IMR-90 (cell line): ENCODE results near the gene OXSR1. TPM values are rescaled to one million over a fixed set of nuclear protein-coding genes. Genes with fewer than 3 reads are reported as not detected.

ENCODE experiments used
- ATAC-seq: fragments of 200-7000 bp; cut with Tn5 transposase; 2 replicates; pipeline ENCODE4 v1.9.1; 2020; ENCODE audit warnings: low read depth, mild to moderate bottlenecking, moderate library complexity
- BruUV-seq: library from RNA; stranded (reverse); fragments of 400-500 nt; replicated peaks from 2 replicates; lab custom pipeline; 2021; lab: Mats Ljungman, UMichigan
- CTCF ChIA-PET: fragments of 300-600 bp; formaldehyde crosslinking; extraction: SDS; loops from one replicate; lab custom pipeline; 2021; ENCODE audit warnings: antibody characterized with exemption; lab: Yijun Ruan, JAX
- POLR2A ChIA-PET: fragments of 300-600 bp; sonication (Branson Sonifier 250); formaldehyde crosslinking; loops from one replicate; lab custom pipeline; 2022; ENCODE audit warnings: antibody characterized with exemption; ENCODE audit not compliant: unreplicated experiment; lab: Charles Lee
- DNase-seq: peaks from one replicate; pipeline ENCODE4 v3.0.0; 2013
- H2AFZ ChIP-seq: replicated peaks from 2 replicates; pipeline ENCODE3; 2013; ENCODE audit warnings: low read length, mild to moderate bottlenecking; ENCODE audit not compliant: poor library complexity
- H2AK5ac ChIP-seq: 2 replicates; pipeline ENCODE4 v1.6.1; 2013; ENCODE audit warnings: low read depth, low read length, inconsistent platforms
- H2AK9ac ChIP-seq: replicated peaks from 2 replicates; pipeline ENCODE3; 2013; ENCODE audit warnings: mild to moderate bottlenecking, low read depth, low read length, moderate library complexity; ENCODE audit not compliant: poor library complexity
- H2BK120ac ChIP-seq: 2 replicates; pipeline ENCODE4 v1.6.1; 2013; ENCODE audit warnings: low read depth, low read length, inconsistent platforms
- H2BK15ac ChIP-seq: 3 replicates; pipeline ENCODE4 v1.6.1; 2013; ENCODE audit warnings: low read depth, low read length, inconsistent platforms
- H2BK20ac ChIP-seq: 2 replicates; pipeline ENCODE4 v1.6.1; 2013; ENCODE audit warnings: low read depth, mild to moderate bottlenecking, inconsistent platforms, low read length, moderate library complexity
- H2BK5ac ChIP-seq: 2 replicates; pipeline ENCODE4 v1.6.1; 2013; ENCODE audit warnings: mild to moderate bottlenecking, low read depth, low read length, inconsistent platforms; ENCODE audit not compliant: poor library complexity, severe bottlenecking
- H3K14ac ChIP-seq: replicated peaks from 2 replicates; pipeline ENCODE4 v1.6.1; 2013; ENCODE audit warnings: low read depth, low read length, inconsistent platforms
- H3K18ac ChIP-seq: 2 replicates; pipeline ENCODE4 v1.6.1; 2013; ENCODE audit warnings: low read depth, low read length, control low read depth
- H3K23ac ChIP-seq: 2 replicates; pipeline ENCODE4 v1.6.1; 2013; ENCODE audit warnings: low read depth, low read length, inconsistent platforms
- H3K27ac ChIP-seq: 2 replicates; pipeline ENCODE4 v1.5.1; 2013; ENCODE audit warnings: mild to moderate bottlenecking, control low read depth, low read length; ENCODE audit not compliant: insufficient read depth
- H3K27me3 ChIP-seq: 2 replicates; pipeline ENCODE4 v1.6.1; 2013; ENCODE audit warnings: low read length; ENCODE audit not compliant: control insufficient read depth, insufficient read depth
- H3K36me3 ChIP-seq: 2 replicates; pipeline ENCODE4 v1.6.1; 2013; ENCODE audit warnings: low read length, mixed read lengths; ENCODE audit not compliant: control insufficient read depth, insufficient read depth
- H3K4ac ChIP-seq: 2 replicates; pipeline ENCODE4 v1.6.1; 2013; ENCODE audit warnings: low read depth, low read length, inconsistent platforms
- H3K4me1 ChIP-seq: 2 replicates; pipeline ENCODE4 v1.6.1; 2013; ENCODE audit warnings: low read length, mixed read lengths; ENCODE audit not compliant: control insufficient read depth, insufficient read depth
- H3K4me2 ChIP-seq: 2 replicates; pipeline ENCODE4 v1.6.1; 2013; ENCODE audit warnings: low read depth, mild to moderate bottlenecking, control low read depth, low read length, moderate library complexity
- H3K4me3 ChIP-seq: 2 replicates; pipeline ENCODE4 v1.5.1; 2013; ENCODE audit warnings: low read depth, mild to moderate bottlenecking, control low read depth, low read length, moderate library complexity; ENCODE audit not compliant: insufficient read depth
- H3K56ac ChIP-seq: 2 replicates; pipeline ENCODE4 v1.6.1; 2013; ENCODE audit warnings: low read length, inconsistent platforms; ENCODE audit not compliant: insufficient read depth; ENCODE audit errors: extremely low read depth
- H3K79me1 ChIP-seq, 2 experiments: 2 replicates each; pipeline ENCODE4 v1.6.1; 2013; ENCODE audit warnings: low read length in 2 of 2, inconsistent platforms in 1 of 2, low read depth in 1 of 2
- H3K9ac ChIP-seq: 2 replicates; pipeline ENCODE4 v1.6.1; 2013; ENCODE audit warnings: low read depth, low read length, control low read depth
- H3K9me1 ChIP-seq: 2 replicates; pipeline ENCODE4 v1.6.1; 2013; ENCODE audit warnings: low read length, inconsistent platforms; ENCODE audit not compliant: insufficient read depth
- H3K9me3 ChIP-seq: 2 replicates; pipeline ENCODE4 v1.6.1; 2013; ENCODE audit warnings: low read length; ENCODE audit not compliant: control insufficient read depth, insufficient read depth
- H4K20me1 ChIP-seq: 2 replicates; pipeline ENCODE4 v1.6.1; 2013; ENCODE audit warnings: low read length, inconsistent platforms; ENCODE audit not compliant: insufficient read depth
- H4K5ac ChIP-seq: 2 replicates; pipeline ENCODE4 v1.6.1; 2013; ENCODE audit warnings: mild to moderate bottlenecking, low read depth, low read length, control low read depth
- H4K8ac ChIP-seq, 2 experiments: 2 replicates each; pipeline ENCODE4 v1.6.1; 2013; ENCODE audit warnings: low read depth in 2 of 2, low read length in 2 of 2, control low read depth in 1 of 2, inconsistent platforms in 1 of 2
- H4K91ac ChIP-seq: 2 replicates; pipeline ENCODE4 v1.6.1; 2013; ENCODE audit warnings: low read depth, low read length, inconsistent platforms; ENCODE audit not compliant: insufficient read depth
- FOS ChIP-seq: fragments of 150-350 bp; IDR thresholded peaks from 2 replicates; pipeline ENCODE4 v1.6.1; 2016; ENCODE audit warnings: low read depth, low read length
- RCOR1 ChIP-seq: IDR thresholded peaks from 2 replicates; pipeline ENCODE4 v1.6.1; 2012; ENCODE audit warnings: mild to moderate bottlenecking, low read length, improper control_type of control experiment; ENCODE audit not compliant: insufficient replicate concordance
- dilution Hi-C: fragments of 300-500 bp; cut with HindIII; formaldehyde crosslinking; loops from one replicate; pipeline ENCODE4 v1.14.3; 2018; ENCODE audit warnings: low sequenced_read_pairs; ENCODE audit not compliant: unreplicated experiment
- in situ Hi-C: fragments of 300-500 bp; cut with MboI; formaldehyde crosslinking; loops from 3 replicates; pipeline ENCODE4 v1.14.3; 2019; ENCODE audit warnings: low sequenced_read_pairs, inconsistent platforms, mixed read lengths
- intact Hi-C: fragments of 100-400 bp; cut with micrococcal nuclease; formaldehyde crosslinking; loops from 2 replicates; pipeline ENCODE4 v1.10.0; 2022
- polyA plus RNA-seq, 3 experiments: library from polyadenylated mRNA; depleted of rRNA; stranded (reverse); fragments of >200 nt; gene quantifications; 2 replicates each; pipeline ENCODE4 v1.2.3, GENCODE V29; 2012; ENCODE audit warnings: low replicate concordance in 1 of 3
- total RNA-seq: library from RNA; depleted of rRNA; stranded (reverse); fragments of >200 nt; gene quantifications from 2 replicates; pipeline ENCODE4 v1.2.3, GENCODE V29; 2012

Gene OXSR1
- total and polyA plus RNA-seq, 2 of the 4 experiments (the other 2 are of a cell fraction), result 32.9 to 37.6 TPM

- Histone ChIP-seq H3K14ac (no peak overlapping the region), H3K27ac (no peak overlapping the region), H4K20me1 (no peaks in the 10 kb centered on the region; the same call in 1 of the 2 replicates), H4K91ac (no peak overlapping the region), H2BK120ac (no peak overlapping the region), H3K36me3 (peaks cover 13% of the 10 kb centered on the region), H4K5ac (no peak overlapping the region), H3K79me1 (peaks cover 24 to 44% of the 10 kb centered on the region in 2 experiments), H3K4me1 (no peaks in the 10 kb centered on the region), H2BK20ac (no peak overlapping the region), H4K8ac (no peak overlapping the region), H3K9ac (no peak overlapping the region), H3K4me3 (no peak overlapping the region), H3K4ac (no peak overlapping the region), H3K23ac (no peak overlapping the region), H2BK15ac (no peak overlapping the region), H3K4me2 (no peak overlapping the region), H3K9me3 (no peaks in the 10 kb centered on the region), H2AFZ (no peak overlapping the region), H3K27me3 (no peaks in the 10 kb centered on the region), H2AK5ac (no peak overlapping the region), H3K18ac (no peak overlapping the region), H3K9me1 (0 out of 2 replicates have a peak, but pooled peaks cover 2% of the 10 kb centered on the region), H2AK9ac (no peak overlapping the region), H3K56ac (no peak overlapping the region), H2BK5ac (no peak overlapping the region)
- dilution Hi-C loops, result no loop called here
- ATAC-seq, result no peak
- TF ChIP-seq RCOR1 (no peak), FOS (no peak)
- CTCF ChIA-PET, result no interaction called here
- intact Hi-C loops, result no loop called here
- no TSS peak for BruUV-seq
- in situ Hi-C loops, result no loop called here
- POLR2A ChIA-PET, result no interaction called here
- no peak for DNase-seq
Measured at GRCh38 chr3:38235466-38235865, 70.1 kb downstream of the OXSR1 start.
